DOHH2 (cell line): Measurements from ENCODE around the gene PSMG1.
"Not testable (repeated sequence)": the region's sequence is repeated elsewhere in the genome, so short reads cannot be mapped to it uniquely, and the experiment has no call there.

Experiments
- EZH2phosphoT487 ChIP-seq: fragments of 200-600 bp; sonication (generic); IDR thresholded peaks from 2 replicates; pipeline ENCODE4 v1.6.1; 2017; ENCODE audit warnings: borderline replicate concordance, mild to moderate bottlenecking, antibody characterized with exemption, low read length, moderate library complexity, mixed read lengths
- TF ChIP-seq, protein P1 (sequence below): fragments of 200-600 bp; sonication (generic); IDR thresholded peaks from one replicate; pipeline ENCODE4 v1.5.1; 2014; ENCODE audit warnings: antibody characterized with exemption, mild to moderate bottlenecking, low read depth, low read length; ENCODE audit not compliant: poor library complexity, severe bottlenecking

DNA sequence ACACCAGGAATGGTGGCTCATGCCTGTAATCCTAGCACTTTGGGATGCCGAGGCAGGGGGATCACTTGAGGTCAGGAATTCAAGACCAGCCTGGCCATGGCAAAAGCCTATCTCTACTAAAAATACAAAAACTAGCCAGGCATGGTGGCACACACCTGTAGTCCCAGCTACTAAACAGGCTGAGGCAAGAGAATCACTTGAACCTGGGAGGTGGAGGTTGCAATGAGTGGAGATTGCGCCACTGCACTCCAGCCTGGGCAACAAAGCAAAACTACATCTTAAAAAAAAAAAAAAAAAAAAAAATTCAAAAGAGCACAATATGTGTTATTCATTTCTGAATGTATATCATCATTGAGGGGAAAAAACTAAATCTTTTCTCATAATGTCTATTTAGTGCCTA lies 37.6 kb upstream of the PSMG1 start:
- TF ChIP-seq, protein P1, sequence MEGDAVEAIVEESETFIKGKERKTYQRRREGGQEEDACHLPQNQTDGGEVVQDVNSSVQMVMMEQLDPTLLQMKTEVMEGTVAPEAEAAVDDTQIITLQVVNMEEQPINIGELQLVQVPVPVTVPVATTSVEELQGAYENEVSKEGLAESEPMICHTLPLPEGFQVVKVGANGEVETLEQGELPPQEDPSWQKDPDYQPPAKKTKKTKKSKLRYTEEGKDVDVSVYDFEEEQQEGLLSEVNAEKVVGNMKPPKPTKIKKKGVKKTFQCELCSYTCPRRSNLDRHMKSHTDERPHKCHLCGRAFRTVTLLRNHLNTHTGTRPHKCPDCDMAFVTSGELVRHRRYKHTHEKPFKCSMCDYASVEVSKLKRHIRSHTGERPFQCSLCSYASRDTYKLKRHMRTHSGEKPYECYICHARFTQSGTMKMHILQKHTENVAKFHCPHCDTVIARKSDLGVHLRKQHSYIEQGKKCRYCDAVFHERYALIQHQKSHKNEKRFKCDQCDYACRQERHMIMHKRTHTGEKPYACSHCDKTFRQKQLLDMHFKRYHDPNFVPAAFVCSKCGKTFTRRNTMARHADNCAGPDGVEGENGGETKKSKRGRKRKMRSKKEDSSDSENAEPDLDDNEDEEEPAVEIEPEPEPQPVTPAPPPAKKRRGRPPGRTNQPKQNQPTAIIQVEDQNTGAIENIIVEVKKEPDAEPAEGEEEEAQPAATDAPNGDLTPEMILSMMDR = not testable (repeated sequence)
- not testable (repeated sequence) for TF ChIP-seq EZH2phosphoT487
